Measurements from ENCODE around the gene FBXO4. TPM values are rescaled to one million over a fixed set of nuclear protein-coding genes. Genes with fewer than 3 reads are reported as not detected.

Gene FBXO4
- polyA plus RNA-seq, 2 of the 4 experiments (the other 2 are of a cell fraction) = 9.8 to 22.5 TPM

DNA sequence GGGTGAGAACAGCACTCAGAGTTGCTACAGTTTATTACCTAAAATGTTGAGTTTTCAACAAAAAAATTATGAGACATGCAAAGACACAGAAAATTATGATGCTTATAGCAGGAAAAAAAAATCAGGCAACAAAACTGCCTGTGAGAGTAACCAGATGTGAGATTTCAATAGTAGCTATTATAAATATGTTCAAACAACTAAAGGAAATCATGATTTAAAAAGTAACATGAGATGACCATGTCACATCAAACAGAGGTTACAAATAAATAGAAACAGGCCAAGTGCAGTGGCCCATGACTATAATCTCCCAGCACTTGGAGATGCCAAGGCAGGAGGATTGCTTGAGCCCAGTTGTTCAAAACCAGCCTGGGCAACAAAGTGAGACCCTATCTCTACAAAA, 33.0 kb upstream of the FBXO4 start:
- Histone ChIP-seq H3K9me3 (no peaks in the 10 kb centered on the region), H3K27ac (no peak overlapping the region), H3K4me1 (no peaks in the 10 kb centered on the region), H3K4me3 (no peak overlapping the region), H3K4me2 (no peak overlapping the region)
- ChIA-PET CTCF (no interaction called here), POLR2A (no interaction called here)
- FAIRE-seq (no peak), ATAC-seq (no peak), DNase-seq (ENCODE audit: low read depth in 1 of 2, low spot score in 1 of 2) (no peak)
- TF ChIP-seq, protein P1, sequence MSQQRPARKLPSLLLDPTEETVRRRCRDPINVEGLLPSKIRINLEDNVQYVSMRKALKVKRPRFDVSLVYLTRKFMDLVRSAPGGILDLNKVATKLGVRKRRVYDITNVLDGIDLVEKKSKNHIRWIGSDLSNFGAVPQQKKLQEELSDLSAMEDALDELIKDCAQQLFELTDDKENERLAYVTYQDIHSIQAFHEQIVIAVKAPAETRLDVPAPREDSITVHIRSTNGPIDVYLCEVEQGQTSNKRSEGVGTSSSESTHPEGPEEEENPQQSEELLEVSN (IDR thresholded peaks at IDR 0.05; ENCODE audit: borderline replicate concordance, low read depth) = no peak
- TF ChIP-seq ZFP36 (IDR thresholded peaks at IDR 0.05; ENCODE audit: borderline replicate concordance, partially characterized antibody) (no peak), BHLHE40 (IDR thresholded peaks at IDR 0.05; ENCODE audit: low read depth, low read length) (no peak), FOSL2 (IDR thresholded peaks at IDR 0.05) (no peak), FOSL2 (CRISPR knock-in tag; IDR thresholded peaks at IDR 0.05) (no peak), SREBF2 (IDR thresholded peaks at IDR 0.05) (no peak)

DNA sequence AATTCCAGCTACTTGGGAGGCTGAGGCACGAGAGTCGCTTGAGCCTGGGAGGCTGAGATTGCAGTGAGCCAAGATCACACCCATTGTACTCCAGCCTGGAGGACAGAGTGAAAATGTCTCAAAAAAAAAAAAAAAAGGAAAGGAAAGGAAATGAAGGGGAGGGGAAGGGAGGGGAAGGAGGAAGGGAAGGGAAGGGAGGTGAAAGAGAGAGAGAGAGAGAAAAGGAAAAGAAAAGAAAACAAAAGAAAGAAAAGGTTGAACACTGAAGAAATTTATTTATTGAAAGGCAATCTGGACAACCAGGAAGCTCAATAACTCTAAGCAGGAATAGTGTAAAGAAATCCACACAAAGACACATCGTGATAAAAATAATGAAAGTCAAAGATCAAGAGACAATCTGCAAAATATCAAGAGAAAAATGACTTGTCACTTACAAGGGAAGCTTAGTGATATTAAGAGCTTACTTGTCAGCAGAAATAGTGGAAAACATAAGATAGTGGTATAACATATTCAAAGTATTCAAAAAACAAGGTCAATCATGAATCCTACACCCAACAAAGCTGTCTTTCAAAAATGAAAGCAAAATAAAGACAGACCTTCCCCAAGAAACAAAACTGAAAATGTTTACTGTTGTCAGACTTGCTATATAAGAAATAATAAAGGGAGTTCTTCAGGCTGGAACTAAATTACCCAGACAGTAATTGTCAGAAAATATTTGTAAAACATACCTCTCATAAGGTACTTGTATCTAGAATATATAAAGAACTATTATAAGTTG, 31.8 kb upstream of the FBXO4 start:
- POLR2A ChIA-PET = no interaction called here
- WGBS (ENCODE audit: missing lambda C conversion rate) = 10% methylated on average over 3 of the region's 3 CpGs
- CTCF ChIA-PET = no interaction called here
- Histone ChIP-seq H3K9me3 (no peaks in the 10 kb centered on the region), H3K4me3 (no peak overlapping the region), H3K27ac (no peak overlapping the region), H3K4me2 (no peak overlapping the region), H3K4me1 (no peaks in the 10 kb centered on the region)
- no peak for DNase-seq (ENCODE audit: low read depth in 1 of 2, low spot score in 1 of 2)
- FAIRE-seq = no peak
- TF ChIP-seq SMC3 (IDR thresholded peaks at IDR 0.05) (no peak), FOSB (CRISPR knock-in tag; IDR thresholded peaks at IDR 0.05) (no peak), NFE2L2 (conservative IDR thresholded peaks at IDR 0.05; ENCODE audit: low read length) (no peak), RCOR1 (IDR thresholded peaks at IDR 0.05; ENCODE audit: low read depth, low read length) (no peak), FOSL2 (IDR thresholded peaks at IDR 0.05) (no peak), FOSL2 (CRISPR knock-in tag; IDR thresholded peaks at IDR 0.05) (no peak), HOXA7 (CRISPR knock-in tag; IDR thresholded peaks at IDR 0.05) (no peak)
- TF ChIP-seq, protein P2, sequence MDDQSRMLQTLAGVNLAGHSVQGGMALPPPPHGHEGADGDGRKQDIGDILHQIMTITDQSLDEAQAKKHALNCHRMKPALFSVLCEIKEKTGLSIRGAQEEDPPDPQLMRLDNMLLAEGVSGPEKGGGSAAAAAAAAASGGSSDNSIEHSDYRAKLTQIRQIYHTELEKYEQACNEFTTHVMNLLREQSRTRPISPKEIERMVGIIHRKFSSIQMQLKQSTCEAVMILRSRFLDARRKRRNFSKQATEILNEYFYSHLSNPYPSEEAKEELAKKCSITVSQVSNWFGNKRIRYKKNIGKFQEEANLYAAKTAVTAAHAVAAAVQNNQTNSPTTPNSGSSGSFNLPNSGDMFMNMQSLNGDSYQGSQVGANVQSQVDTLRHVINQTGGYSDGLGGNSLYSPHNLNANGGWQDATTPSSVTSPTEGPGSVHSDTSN (IDR thresholded peaks at IDR 0.05) = no peak
- TF ChIP-seq, protein P1 (IDR thresholded peaks at IDR 0.05; ENCODE audit: borderline replicate concordance, low read depth) = no peak
- ATAC-seq = no peak

DNA sequence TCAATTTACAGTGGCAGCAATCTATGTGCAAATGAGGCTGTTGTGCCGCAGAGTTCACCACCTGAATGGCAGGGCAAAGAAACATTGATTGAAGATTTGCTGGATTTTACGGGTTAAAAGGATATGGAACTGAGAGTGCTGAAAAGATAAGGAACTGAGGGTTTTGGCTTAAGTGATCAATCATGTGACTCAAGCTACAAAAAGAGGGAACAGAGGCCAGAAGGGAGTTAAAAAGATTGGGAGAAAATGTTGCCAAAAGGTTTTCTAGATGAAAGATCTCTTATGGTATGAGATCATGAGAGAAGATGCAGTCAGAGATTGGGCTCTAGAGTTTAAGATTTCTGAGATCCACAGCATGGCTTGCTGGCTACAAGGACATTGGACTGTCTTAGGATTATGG, 28.9 kb upstream of the FBXO4 start:
- FAIRE-seq (no peak), ATAC-seq (no peak), DNase-seq (ENCODE audit: low read depth in 1 of 2, low spot score in 1 of 2) (no peak)
- Histone ChIP-seq H3K4me3 (no peak overlapping the region), H3K4me2 (no peak overlapping the region), H3K4me1 (no peaks in the 10 kb centered on the region), H3K9me3 (no peaks in the 10 kb centered on the region), H3K27ac (no peak overlapping the region)
- CTCF ChIA-PET = no interaction called here
- WGBS (ENCODE audit: missing lambda C conversion rate) = 35% methylated on average over 2 of the region's 2 CpGs
- no peak for TF ChIP-seq KDM5A (IDR thresholded peaks at IDR 0.05)
- TF ChIP-seq, protein P2 (IDR thresholded peaks at IDR 0.05) = no peak
- TF ChIP-seq, protein P3, sequence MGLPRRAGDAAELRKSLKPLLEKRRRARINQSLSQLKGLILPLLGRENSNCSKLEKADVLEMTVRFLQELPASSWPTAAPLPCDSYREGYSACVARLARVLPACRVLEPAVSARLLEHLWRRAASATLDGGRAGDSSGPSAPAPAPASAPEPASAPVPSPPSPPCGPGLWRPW (IDR thresholded peaks at IDR 0.05) = no peak
- TF ChIP-seq, protein P4, sequence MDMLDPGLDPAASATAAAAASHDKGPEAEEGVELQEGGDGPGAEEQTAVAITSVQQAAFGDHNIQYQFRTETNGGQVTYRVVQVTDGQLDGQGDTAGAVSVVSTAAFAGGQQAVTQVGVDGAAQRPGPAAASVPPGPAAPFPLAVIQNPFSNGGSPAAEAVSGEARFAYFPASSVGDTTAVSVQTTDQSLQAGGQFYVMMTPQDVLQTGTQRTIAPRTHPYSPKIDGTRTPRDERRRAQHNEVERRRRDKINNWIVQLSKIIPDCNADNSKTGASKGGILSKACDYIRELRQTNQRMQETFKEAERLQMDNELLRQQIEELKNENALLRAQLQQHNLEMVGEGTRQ (IDR thresholded peaks at IDR 0.05) = no peak
- POLR2A ChIA-PET = no interaction called here
